Activated CD4-positive, alpha-beta T cell treated with anti-CD3 and anti-CD28 coated beads, Interleukin-2, amount 50 U/mL, for 1 hour (primary cell): ENCODE measurements around the gene ZNF287.

Experiments used
- DNase-seq: peaks from one replicate; pipeline ENCODE4 v3.0.0-alpha.2; 2020

The ZNF287 gene

GRCh38 chr17:16515933-16516332, 53.1 kb downstream of the ZNF287 start:
- no peak for DNase-seq

GRCh38 chr17:16513873-16514272, 55.1 kb downstream of the ZNF287 start:
- no peak for DNase-seq

DNA sequence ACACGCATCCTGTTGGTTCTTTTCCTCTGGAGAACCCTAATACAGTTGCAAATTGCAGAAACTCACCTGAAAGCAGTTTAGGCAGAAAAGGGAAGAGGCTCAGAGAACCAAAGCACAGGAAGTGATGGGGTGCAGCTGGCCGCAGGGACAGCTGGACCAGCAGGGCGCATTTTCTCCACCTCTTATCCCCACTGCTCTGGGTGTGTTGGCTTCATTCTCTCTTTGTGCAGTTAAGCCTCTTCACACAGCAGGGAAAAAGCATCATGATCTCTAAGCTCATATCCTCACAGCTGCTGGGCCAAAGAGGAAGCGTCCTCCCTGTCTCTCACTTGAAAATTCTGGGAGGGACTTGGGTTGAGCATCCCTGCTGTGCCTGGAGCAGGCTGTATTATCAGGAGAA, 57.0 kb downstream of the ZNF287 start:
- no peak for DNase-seq

GRCh38 chr17:16511593-16511992, 57.4 kb downstream of the ZNF287 start:
- no peak for DNase-seq

- no peak for DNase-seq
These were observed 61.0 kb downstream of the ZNF287 start for GRCh38 chr17:16507918-16508533.

DNA sequence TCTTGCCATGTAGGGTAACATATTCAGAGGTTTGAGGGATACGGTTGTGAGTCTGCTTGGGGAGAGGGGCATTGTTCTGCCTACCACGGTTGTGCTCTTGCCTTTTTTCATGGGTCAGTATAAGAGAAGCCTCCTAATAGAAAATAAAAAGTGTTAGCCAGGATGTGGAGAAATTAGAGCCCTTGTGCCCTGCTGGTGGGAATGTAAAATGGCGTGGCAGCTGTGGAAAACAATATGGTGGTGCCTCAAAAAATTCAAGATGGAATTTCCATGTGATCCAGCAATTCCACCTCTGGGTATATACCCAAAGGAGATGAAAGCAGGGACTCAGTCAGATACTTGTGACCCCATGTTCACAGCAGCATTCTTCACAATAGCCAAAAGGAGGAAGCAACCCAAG, 62.8 kb downstream of the ZNF287 start:
- no peak for DNase-seq

- no peak for DNase-seq
These were observed 64.0 kb downstream of the ZNF287 start for GRCh38 chr17:16504984-16505383.
